ENCODE results near the gene LRIG1.
A peak's percentile ranks its signal among the peaks of the same experiment; 100 is the strongest.

LRIG1 gene

GRCh38 chr3:66394019-66394752, 106.6 kb downstream of the LRIG1 start:
- Histone ChIP-seq H3K79me2 (ENCODE audit: control insufficient read depth, insufficient read depth, low read length, unreplicated experiment) (no peaks in the 10 kb centered on the region), H3K36me3 (ENCODE audit: insufficient read depth, low read length) (no peaks in the 10 kb centered on the region), H3K27me3 (ENCODE audit: insufficient read depth, low read length) (no peaks in the 10 kb centered on the region), H2AFZ (ENCODE audit: low read length, unreplicated experiment) (peak overlapping the region; percentile 33), H3K4me3 (ENCODE audit: low read depth, low read length) (0 out of 2 replicates have a peak overlapping the region, but pooled peaks have one; percentile 40), H3K4me1 (ENCODE audit: control insufficient read depth, insufficient read depth, low read length, unreplicated experiment) (peaks cover 21% of the 10 kb centered on the region), H3K27ac (ENCODE audit: low read depth, low read length) (peak overlapping the region; percentile 34; the same call in 1 of the 2 replicates)

- Histone ChIP-seq H3K36me3 (ENCODE audit: insufficient read depth, low read length) (no peaks in the 10 kb centered on the region), H3K4me1 (ENCODE audit: control insufficient read depth, insufficient read depth, low read length, unreplicated experiment) (peaks cover 21% of the 10 kb centered on the region), H3K4me3 (ENCODE audit: low read depth, low read length) (peak overlapping the region; percentile 29)
Measured at GRCh38 chr3:66393333-66394005, 107.4 kb downstream of the LRIG1 start.

GRCh38 chr3:66392966-66393332, 107.9 kb downstream of the LRIG1 start:
- H3K4me1 ChIP-seq (ENCODE audit: control insufficient read depth, insufficient read depth, low read length, unreplicated experiment), result peaks cover 21% of the 10 kb centered on the region
- H3K27me3 ChIP-seq (ENCODE audit: insufficient read depth, low read length), result no peaks in the 10 kb centered on the region
- H3K27ac ChIP-seq (ENCODE audit: low read depth, low read length), result 0 out of 2 replicates have a peak overlapping the region, but pooled peaks have one; percentile 2
- no peak overlapping the region for H3K4me3 ChIP-seq (ENCODE audit: low read depth, low read length)
- H3K79me2 ChIP-seq (ENCODE audit: control insufficient read depth, insufficient read depth, low read length, unreplicated experiment), result no peaks in the 10 kb centered on the region
- H2AFZ ChIP-seq (ENCODE audit: low read length, unreplicated experiment), result no peak overlapping the region
- no peaks in the 10 kb centered on the region for H3K36me3 ChIP-seq (ENCODE audit: insufficient read depth, low read length)

More at GRCh38 chr3:66393333-66394005, 107.4 kb downstream of the LRIG1 start:
- peak overlapping the region; percentile 34; the same call in 1 of the 2 replicates for H3K27ac ChIP-seq (ENCODE audit: low read depth, low read length)
- H3K79me2 ChIP-seq (ENCODE audit: control insufficient read depth, insufficient read depth, low read length, unreplicated experiment), result no peaks in the 10 kb centered on the region
- no peaks in the 10 kb centered on the region for H3K27me3 ChIP-seq (ENCODE audit: insufficient read depth, low read length)
- peak overlapping the region; percentile 12 for H2AFZ ChIP-seq (ENCODE audit: low read length, unreplicated experiment)

GRCh38 chr3:66392512-66392911, 108.3 kb downstream of the LRIG1 start:
- Histone ChIP-seq H3K4me3 (ENCODE audit: low read depth, low read length) (no peak overlapping the region), H3K79me2 (ENCODE audit: control insufficient read depth, insufficient read depth, low read length, unreplicated experiment) (no peaks in the 10 kb centered on the region), H3K4me1 (ENCODE audit: control insufficient read depth, insufficient read depth, low read length, unreplicated experiment) (peaks cover 21% of the 10 kb centered on the region), H3K27ac (ENCODE audit: low read depth, low read length) (no peak overlapping the region), H3K36me3 (ENCODE audit: insufficient read depth, low read length) (no peaks in the 10 kb centered on the region), H2AFZ (ENCODE audit: low read length, unreplicated experiment) (no peak overlapping the region), H3K27me3 (ENCODE audit: insufficient read depth, low read length) (no peaks in the 10 kb centered on the region)

GRCh38 chr3:66390013-66390412, 110.8 kb downstream of the LRIG1 start:
- Histone ChIP-seq H2AFZ (ENCODE audit: low read length, unreplicated experiment) (no peak overlapping the region), H3K4me1 (ENCODE audit: control insufficient read depth, insufficient read depth, low read length, unreplicated experiment) (peaks cover 21% of the 10 kb centered on the region), H3K27ac (ENCODE audit: low read depth, low read length) (no peak overlapping the region), H3K4me3 (ENCODE audit: low read depth, low read length) (no peak overlapping the region), H3K79me2 (ENCODE audit: control insufficient read depth, insufficient read depth, low read length, unreplicated experiment) (no peaks in the 10 kb centered on the region), H3K27me3 (ENCODE audit: insufficient read depth, low read length) (no peaks in the 10 kb centered on the region), H3K36me3 (ENCODE audit: insufficient read depth, low read length) (peaks cover 8% of the 10 kb centered on the region; the same call in 1 of the 2 replicates)

GRCh38 chr3:66386925-66387650, 113.7 kb downstream of the LRIG1 start:
- no peak overlapping the region for H3K27ac ChIP-seq (ENCODE audit: low read depth, low read length)
- no peaks in the 10 kb centered on the region for H3K27me3 ChIP-seq (ENCODE audit: insufficient read depth, low read length)
- H3K4me1 ChIP-seq (ENCODE audit: control insufficient read depth, insufficient read depth, low read length, unreplicated experiment), result no peaks in the 10 kb centered on the region
- H3K79me2 ChIP-seq (ENCODE audit: control insufficient read depth, insufficient read depth, low read length, unreplicated experiment), result no peaks in the 10 kb centered on the region
- no peak overlapping the region for H2AFZ ChIP-seq (ENCODE audit: low read length, unreplicated experiment)
- no peak overlapping the region for H3K4me3 ChIP-seq (ENCODE audit: low read depth, low read length)
- H3K36me3 ChIP-seq (ENCODE audit: insufficient read depth, low read length), result peaks cover 28% of the 10 kb centered on the region; the same call in 1 of the 2 replicates

GRCh38 chr3:66386011-66386924, 114.6 kb downstream of the LRIG1 start:
- H3K27me3 ChIP-seq (ENCODE audit: insufficient read depth, low read length), result no peaks in the 10 kb centered on the region
- H2AFZ ChIP-seq (ENCODE audit: low read length, unreplicated experiment), result no peak overlapping the region
- peaks cover 31% of the 10 kb centered on the region; the same call in 1 of the 2 replicates for H3K36me3 ChIP-seq (ENCODE audit: insufficient read depth, low read length)
- H3K79me2 ChIP-seq (ENCODE audit: control insufficient read depth, insufficient read depth, low read length, unreplicated experiment), result no peaks in the 10 kb centered on the region
- H3K27ac ChIP-seq (ENCODE audit: low read depth, low read length), result no peak overlapping the region
- no peaks in the 10 kb centered on the region for H3K4me1 ChIP-seq (ENCODE audit: control insufficient read depth, insufficient read depth, low read length, unreplicated experiment)
- no peak overlapping the region for H3K4me3 ChIP-seq (ENCODE audit: low read depth, low read length)

GRCh38 chr3:66385066-66385465, 115.8 kb downstream of the LRIG1 start:
- Histone ChIP-seq H3K4me3 (ENCODE audit: low read depth, low read length) (no peak overlapping the region), H3K4me1 (ENCODE audit: control insufficient read depth, insufficient read depth, low read length, unreplicated experiment) (no peaks in the 10 kb centered on the region), H3K36me3 (ENCODE audit: insufficient read depth, low read length) (peaks cover 31% of the 10 kb centered on the region; the same call in 1 of the 2 replicates), H2AFZ (ENCODE audit: low read length, unreplicated experiment) (no peak overlapping the region), H3K27ac (ENCODE audit: low read depth, low read length) (no peak overlapping the region), H3K27me3 (ENCODE audit: insufficient read depth, low read length) (no peaks in the 10 kb centered on the region), H3K79me2 (ENCODE audit: control insufficient read depth, insufficient read depth, low read length, unreplicated experiment) (no peaks in the 10 kb centered on the region)

GRCh38 chr3:66383998-66384745, 116.7 kb downstream of the LRIG1 start:
- no peaks in the 10 kb centered on the region for H3K79me2 ChIP-seq (ENCODE audit: control insufficient read depth, insufficient read depth, low read length, unreplicated experiment)
- H3K36me3 ChIP-seq (ENCODE audit: insufficient read depth, low read length), result peaks cover 31% of the 10 kb centered on the region; the same call in 1 of the 2 replicates
- no peaks in the 10 kb centered on the region for H3K27me3 ChIP-seq (ENCODE audit: insufficient read depth, low read length)
- H3K4me1 ChIP-seq (ENCODE audit: control insufficient read depth, insufficient read depth, low read length, unreplicated experiment), result no peaks in the 10 kb centered on the region
- H2AFZ ChIP-seq (ENCODE audit: low read length, unreplicated experiment), result no peak overlapping the region
- no peak overlapping the region for H3K27ac ChIP-seq (ENCODE audit: low read depth, low read length)
- no peak overlapping the region for H3K4me3 ChIP-seq (ENCODE audit: low read depth, low read length)

All from ACC112 (cell line).